ENCODE measurements around the gene CXCR5.

The CXCR5 gene

DNA sequence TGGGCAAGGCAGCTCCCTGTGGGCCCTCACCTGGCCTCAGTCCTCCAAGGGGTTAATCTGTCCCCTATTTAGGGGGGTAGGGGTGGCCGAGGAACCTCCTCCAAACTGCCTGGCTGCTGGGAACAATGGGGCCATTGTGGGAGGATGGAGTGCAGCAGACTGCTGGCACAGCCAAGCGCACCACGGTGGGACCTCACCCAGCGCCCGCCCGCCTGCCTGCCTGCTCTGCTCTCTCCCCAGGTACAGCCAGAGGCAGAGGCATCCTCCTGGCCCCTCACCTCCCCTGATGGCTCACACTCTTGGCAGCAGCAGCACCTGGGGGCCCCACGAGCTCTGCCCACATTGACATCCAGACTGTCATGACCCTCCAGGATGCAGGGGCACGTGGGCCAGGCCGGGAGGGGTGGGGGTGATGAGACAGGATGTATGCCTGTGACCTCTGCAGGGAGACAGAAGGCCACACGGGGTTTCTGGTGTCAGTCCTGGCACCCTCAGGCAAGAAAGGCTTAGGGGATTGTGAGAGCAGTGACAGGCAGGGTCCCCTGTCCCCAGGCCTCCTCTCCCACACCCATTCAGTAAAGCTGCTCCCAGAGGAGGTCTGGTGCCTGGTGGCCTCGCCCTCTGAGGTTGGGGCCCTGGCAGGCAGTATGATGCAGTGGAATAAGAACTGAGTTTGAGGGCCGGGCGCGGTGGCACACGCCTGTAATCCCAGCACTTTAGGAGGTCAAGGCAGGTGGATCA, 30.7 kb downstream of the CXCR5 start:
- peak; percentile 79 for DNase-seq

DNA sequence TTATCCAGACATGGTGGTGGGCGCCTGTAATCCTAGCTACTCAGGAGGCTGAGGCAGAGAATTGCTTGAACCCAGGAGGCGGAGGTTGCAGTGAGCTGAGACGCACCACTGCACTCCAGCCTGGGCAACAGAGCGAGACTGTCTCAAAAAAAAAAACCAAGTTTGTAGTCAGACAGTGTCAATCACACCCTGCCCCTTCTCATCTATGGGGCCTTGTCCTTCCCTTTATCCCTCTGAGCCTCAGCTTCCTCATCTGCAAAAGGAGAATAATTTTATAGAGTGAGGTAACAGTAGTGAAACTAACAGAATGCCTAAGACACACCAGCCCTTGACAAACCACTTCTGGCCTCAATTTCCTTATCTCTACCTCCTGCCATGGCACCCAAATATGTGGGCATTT, 31.3 kb downstream of the CXCR5 start:
- DNase-seq, result no peak

- no peak for DNase-seq
Observed at GRCh38 chr11:118915396-118915795, 31.7 kb downstream of the CXCR5 start.

DNA sequence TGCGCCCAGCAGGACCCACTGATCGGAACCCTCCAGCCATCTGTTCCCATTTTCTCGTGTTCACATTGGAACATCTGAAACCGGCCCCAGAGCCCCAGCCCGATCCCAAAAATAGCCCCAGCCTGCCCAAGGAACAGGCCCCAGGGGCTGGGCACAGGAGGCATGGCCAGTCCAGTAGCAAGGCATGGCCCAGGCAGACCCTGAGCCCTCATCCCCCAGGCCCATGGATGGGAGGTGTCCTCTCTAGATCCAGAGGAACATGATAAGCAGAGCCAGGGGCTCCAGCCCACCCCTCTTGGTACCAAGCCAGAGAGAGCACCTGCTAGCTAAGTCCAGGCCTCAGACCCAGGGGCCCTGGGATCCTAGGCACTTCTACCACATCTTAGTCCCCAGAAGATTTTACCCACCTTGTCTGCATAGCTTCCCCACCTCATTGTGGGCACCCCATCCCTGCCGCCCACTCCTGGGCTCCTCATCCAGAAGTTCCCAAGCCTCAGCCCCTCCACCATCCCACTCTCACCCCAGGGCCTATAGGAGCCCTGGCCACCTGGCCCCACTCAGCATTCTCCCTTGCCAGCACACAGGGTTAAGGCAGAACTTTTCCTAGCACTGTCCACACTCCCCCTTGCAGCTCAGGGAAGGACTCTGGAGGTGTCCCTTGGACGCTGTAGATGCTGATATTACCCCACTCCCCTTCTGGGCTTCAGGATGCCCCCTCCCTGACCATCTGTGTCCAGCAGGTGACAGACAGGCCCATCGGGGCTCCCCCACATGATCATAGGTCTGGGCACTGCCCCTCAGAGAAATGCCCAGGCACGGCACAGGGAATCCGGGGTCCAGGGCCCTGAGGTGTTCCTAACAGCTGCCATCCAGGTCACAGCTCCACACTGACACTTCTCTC, 32.5 kb downstream of the CXCR5 start:
- no peak for DNase-seq

- no peak for DNase-seq
Observed at GRCh38 chr11:118916842-118917388, 33.2 kb downstream of the CXCR5 start.

DNA sequence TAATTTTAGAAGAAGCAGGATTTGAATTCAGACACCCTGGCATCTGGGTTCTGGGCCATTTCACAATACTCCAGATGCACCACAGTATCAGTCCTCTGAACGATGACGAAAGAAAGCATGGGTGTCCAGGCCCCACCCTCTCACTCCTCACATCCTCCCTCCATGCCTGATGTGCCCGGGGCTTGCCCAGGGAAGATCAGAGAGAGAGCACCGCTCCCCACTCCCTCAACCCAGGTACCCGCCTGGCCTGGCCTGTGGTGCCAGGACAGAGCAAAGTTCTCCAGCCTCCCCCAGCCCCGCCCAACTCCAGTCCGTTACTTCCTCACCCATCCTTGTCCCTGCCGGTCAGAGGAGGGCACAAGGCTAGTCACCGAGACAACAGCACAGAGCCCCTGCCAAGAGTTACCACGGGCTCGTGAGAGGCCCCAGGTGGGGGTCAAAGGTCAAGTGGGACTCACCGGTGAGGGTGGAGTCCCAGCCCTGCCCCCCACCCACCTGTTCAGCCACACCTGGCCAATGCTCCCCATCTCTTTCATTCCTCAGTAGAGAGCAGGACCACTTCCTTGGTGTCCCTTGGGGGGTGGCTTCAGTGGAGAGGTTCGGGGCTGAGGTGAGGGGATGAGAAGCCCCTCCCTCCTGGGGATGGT, 33.9 kb downstream of the CXCR5 start:
- DNase-seq, result peak; percentile 81

GRCh38 chr11:118918128-118918685, 34.5 kb downstream of the CXCR5 start:
- peak; percentile 74 for DNase-seq

GRCh38 chr11:118918686-118919280, 35.1 kb downstream of the CXCR5 start:
- DNase-seq, result no peak

- no peak for DNase-seq
Observed at GRCh38 chr11:118921121-118921928, 37.6 kb downstream of the CXCR5 start.

DNA sequence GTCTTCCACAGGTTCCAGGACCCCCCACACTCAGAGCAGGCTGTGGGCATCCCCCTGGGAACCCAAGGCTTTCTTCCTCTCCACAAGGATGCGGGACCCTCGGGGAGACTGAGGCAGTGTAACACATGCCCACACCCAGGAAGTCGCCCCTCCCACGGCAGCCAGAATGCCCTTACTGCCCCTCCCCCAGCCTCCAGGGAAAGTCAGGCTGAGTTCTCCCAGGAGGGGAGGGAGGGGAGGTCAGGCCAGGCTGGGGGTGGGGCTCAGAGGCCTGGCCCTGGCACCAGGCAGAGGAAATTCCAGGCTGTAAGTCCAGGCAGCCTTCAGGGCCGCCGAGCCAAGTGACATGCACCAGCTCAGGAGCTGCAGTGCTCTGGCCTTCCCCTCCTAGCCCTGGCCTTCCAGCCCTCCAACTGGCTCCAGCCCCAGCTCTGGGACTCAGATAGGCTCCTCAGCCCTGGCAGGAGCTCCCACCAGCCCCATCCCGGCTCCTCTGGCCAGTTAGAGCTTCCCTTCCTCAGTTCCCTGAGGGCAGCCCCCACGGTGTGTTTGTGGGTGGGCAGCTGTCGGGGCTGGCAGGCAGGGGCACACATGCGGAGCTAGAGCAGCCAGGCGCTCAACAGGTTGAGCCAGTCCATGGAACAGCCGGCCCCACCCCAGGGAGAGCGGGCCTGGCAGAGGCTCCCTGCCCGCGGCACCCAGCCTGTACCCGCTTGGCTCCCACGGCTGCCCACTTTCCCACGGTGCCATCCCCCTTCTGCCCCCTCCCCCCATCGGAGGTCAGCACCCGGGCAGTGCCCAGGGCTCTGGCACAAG, 38.4 kb downstream of the CXCR5 start:
- DNase-seq, result no peak

GRCh38 chr11:118922745-118923627, 39.3 kb downstream of the CXCR5 start:
- DNase-seq, result no peak

DNA sequence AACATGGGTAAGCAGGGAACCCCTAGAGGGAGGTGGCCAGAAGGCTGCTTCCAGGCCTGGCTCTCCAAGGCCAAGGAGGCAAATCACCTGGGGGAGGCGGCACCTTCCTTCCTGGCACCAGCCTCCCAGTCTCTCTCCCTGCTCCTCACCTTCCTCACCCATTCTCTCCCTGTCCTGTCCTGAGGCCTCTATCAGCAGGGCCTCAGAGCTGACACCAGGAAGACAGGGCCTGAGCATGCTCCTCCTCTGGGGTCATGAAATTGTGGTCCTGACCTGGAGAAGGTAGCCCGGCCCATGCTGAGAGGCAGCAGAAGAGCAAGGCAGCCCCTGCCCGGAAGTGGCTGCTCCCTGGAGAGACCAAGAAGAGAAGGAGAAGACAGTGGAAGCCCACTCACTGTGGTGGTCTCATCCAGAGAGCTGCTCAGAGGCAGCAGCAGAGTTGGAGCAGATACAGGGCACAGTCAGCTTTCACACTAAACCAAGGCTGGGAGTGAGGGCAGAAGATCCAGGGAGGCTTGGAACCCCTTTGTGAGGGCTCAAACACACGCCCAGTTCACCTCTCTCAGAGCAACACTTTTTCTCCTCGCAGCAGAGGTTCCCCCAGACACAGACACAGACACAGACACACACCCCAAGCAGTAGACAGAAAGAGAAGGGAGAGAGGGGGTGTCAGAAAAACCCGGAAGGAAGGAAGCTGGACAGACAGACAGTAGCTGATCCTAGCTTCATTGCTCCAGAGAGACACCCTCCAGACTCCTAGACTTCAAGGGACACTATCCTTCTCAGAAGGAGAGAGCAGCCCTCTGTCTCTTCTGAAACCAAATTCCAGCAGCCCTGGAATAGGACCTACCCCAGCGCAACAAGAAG, 40.3 kb downstream of the CXCR5 start:
- peak; percentile 63 for DNase-seq

DNA sequence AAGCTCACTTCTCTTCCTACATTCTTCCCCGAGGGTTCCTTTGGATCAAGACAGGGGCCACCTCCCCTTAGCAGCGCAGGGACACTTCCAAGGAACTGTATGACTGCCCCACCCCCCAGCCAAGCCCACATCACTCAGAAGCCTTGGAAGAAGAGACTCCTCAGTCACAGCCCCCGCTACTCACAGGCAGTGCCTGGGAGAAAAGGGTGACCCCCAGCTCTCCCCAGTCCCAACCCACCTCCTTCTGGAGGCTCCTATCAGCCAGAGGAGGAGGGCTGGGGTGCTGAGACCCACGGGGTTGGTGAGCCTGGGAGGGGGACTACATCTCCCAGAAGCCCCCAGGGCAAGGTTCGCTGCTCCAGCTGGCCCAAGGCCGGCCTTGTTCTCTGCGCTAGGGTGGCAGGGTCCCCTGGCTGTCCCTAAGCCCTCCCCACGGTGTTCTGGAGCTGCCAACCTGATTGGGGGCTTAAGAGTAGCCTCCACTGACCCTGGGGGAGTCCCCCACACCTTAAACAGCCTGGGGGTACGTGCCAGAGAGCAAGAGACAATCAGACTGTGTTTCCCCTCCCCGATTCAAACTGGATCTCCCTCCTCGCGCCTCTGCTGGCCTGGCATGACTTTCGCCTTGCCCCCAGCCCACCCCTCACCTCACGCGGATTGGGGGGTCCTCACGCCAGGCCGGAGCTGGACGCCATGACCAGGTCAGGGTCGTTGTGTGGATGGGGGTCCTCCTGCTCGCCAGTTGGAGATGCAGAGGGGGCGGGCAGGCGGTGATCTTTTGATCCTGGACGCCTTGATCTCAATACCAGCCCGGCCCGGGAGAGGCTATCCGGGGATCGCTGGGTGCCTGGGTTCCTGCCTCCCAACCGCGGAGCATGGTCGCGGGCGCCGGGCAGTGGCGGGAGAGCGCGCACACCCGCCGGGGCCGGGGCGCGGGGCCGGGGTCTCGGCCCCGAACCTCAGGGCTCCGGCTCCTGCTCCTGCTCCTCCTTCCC, 41.2 kb downstream of the CXCR5 start:
- DNase-seq, result no peak

GRCh38 chr11:118927554-118928100, 43.9 kb downstream of the CXCR5 start:
- DNase-seq, result no peak

GRCh38 chr11:118928101-118928869, 44.6 kb downstream of the CXCR5 start:
- DNase-seq, result peak; percentile 96

DNA sequence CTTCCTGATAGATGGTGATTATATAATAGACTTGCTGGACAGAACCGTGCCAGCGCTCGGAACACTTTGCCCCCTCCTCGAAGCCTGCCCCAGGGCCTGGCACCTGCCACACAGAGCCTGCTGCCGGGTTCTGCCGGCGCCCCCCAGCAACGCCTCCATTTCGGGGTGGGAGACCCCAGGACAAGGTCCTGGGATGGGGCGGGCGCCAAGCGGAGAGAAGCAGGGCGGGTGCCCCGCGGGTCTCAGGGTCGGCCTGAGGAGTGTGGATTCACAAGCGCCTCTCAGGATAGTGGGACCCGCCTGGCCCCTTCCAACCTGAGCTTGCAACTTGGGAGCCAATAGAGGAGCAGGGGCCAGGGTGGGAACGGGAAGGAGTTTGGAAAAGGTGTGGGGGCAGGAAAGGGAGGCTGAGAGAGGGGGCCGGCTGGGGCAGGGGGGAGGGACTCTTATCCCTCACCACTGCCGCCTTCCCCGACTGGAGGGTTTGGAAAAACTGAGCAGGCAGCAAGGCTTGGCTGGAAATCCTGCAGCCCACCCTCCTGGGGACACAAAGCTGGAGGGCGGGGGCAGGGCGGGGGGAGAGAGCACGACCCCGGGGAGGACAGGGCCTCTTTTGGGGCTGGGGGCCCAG, 45.3 kb downstream of the CXCR5 start:
- no peak for DNase-seq
